GM18511 (cell line): ENCODE measurements around the gene ZSWIM8.
"Not testable (repeated sequence)": the region's sequence is repeated elsewhere in the genome, so short reads cannot be mapped to it uniquely, and the experiment has no call there.

ENCODE experiments used
- ATAC-seq: cut with Tn5 transposase; IDR thresholded peaks from one replicate; pipeline ENCODE4 v1.9.1; 2021; ENCODE audit warnings: mild to moderate bottlenecking, moderate library complexity; ENCODE audit not compliant: unreplicated experiment

ZSWIM8 gene

DNA sequence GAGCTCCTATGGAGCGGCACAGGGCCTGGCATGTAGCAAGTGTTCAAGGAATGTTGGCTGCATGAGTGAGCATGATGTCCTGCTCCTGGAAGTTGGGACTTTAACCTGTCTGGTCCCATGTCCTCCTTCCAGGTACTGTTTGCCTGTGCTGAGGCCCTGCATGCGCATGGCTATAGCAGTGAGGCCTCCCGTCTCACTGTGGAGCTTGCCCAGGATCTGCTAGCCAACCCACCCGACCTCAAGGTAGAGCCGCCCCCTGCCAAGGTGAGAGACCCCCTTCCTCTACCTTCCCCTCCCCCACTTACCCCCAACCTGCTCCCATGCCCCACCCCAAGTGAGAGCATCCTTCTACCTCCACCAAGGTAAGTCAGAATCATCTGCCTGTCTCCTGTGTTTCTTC lies 8.1 kb downstream of the ZSWIM8 start:
- ATAC-seq: no peak

DNA sequence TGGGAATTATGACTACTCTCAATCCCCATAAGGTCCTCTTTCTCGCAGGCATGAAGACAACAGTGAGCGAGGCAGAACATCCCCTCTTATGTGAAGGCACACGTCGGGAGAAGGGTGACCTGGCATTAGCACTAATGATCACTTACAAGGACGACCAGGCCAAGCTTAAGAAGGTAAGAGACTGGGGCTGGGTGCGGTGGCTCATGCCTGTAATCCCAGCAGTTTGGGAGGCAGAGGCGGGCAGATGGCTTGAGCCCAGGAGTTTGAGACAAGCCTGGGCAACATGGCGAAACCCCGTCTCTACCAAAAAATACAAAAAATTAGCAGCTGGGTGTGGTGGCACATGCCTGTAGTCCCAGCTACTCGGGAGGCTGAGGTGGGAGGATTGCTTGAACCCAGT lies 10.1 kb downstream of the ZSWIM8 start:
- ATAC-seq: not testable (repeated sequence)

DNA sequence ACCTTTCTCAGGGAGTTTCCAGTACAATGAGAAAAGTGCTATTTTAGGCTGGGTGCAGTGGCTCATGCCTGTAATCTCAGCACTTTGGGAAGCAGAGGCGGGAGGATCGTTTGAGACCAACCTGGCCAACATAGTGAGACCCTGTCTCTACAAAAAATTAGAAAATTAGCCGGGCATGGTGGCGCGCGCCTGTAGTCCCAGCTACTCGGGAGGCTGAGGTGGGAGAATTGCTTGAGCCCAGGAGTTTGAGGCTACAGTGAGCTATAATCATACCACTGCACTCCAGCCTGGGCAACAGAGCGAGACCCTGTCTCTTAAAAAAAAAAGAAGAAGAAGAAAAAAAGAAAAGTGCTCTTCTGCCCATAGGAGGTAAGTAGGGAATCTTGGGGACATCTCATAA lies 10.6 kb downstream of the ZSWIM8 start:
- not testable (repeated sequence) for ATAC-seq

DNA sequence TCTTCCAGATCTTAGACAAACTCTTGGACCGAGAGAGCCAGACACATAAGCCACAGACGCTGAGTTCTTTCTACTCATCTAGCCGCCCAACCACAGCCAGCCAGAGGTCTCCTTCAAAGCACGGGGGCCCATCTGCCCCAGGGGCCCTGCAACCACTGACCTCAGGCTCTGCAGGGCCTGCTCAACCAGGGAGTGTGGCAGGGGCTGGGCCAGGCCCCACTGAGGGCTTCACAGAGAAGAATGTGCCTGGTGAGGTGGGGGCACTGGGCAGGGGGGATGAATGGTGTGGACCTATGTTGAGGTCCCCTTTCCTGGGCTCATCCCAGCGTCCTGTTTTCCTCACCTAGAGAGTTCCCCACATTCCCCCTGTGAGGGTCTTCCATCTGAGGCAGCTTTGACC lies 11.4 kb downstream of the ZSWIM8 start:
- no peak for ATAC-seq

DNA sequence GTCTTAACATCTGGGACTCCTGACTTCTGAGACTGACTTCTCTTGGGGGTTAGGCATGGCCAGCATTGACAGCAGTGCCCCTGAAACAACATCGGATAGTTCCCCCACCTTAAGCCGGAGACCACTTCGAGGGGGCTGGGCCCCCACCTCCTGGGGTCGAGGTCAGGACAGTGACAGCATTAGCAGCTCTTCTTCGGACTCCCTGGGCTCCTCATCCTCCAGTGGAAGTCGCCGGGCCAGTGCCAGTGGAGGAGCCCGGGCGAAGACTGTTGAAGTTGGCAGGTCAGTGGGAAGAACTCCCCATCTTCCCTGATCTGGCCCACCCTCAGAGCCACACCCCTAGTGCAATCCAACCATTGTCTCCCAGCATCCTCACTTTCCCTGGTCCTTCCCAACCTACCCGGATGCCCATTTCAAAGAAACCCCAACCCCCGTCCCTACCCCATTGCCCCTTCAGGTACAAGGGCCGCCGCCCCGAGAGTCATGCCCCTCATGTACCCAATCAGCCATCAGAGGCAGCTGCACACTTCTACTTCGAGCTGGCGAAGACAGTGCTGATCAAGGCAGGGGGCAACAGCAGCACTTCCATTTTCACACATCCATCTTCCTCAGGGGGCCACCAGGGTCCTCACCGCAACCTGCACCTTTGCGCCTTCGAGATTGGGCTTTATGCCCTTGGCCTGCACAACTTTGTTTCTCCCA lies 12.1 kb downstream of the ZSWIM8 start:
- no peak for ATAC-seq

DNA sequence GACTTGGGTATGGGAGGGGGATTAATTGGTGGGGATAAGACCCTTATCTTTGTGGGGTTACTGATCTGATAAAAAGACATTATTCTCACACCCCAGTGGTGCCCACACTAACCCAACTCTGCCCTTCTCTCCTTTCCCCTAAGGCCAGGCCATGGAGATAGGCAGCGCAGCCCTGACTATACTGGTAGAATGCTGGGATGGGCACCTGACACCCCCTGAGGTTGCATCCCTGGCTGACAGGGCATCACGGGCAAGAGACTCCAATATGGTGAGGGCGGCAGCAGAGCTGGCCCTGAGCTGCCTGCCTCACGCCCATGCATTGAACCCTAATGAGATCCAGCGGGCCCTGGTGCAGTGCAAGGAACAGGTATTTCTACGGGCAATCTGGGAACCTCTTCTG lies 12.7 kb downstream of the ZSWIM8 start:
- ATAC-seq: no peak

DNA sequence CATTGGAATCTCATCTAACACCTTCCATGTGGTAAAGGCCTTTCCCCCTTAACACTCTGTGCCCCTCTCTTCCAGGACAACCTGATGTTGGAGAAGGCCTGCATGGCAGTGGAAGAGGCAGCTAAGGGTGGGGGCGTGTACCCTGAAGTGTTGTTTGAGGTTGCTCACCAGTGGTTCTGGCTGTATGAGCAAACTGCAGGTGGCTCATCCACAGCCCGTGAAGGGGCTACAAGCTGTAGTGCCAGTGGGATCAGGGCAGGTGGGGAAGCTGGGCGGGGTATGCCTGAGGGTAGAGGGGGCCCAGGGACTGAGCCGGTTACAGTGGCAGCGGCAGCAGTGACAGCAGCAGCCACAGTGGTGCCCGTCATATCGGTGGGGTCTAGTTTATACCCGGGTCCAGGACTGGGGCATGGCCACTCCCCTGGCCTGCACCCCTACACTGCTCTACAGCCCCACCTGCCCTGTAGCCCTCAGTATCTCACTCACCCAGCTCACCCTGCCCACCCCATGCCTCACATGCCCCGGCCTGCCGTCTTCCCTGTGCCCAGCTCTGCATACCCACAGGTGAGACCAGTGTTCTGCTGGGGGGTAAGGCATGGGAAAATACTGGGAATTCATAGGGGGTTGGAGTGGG lies 13.6 kb downstream of the ZSWIM8 start:
- no peak for ATAC-seq

DNA sequence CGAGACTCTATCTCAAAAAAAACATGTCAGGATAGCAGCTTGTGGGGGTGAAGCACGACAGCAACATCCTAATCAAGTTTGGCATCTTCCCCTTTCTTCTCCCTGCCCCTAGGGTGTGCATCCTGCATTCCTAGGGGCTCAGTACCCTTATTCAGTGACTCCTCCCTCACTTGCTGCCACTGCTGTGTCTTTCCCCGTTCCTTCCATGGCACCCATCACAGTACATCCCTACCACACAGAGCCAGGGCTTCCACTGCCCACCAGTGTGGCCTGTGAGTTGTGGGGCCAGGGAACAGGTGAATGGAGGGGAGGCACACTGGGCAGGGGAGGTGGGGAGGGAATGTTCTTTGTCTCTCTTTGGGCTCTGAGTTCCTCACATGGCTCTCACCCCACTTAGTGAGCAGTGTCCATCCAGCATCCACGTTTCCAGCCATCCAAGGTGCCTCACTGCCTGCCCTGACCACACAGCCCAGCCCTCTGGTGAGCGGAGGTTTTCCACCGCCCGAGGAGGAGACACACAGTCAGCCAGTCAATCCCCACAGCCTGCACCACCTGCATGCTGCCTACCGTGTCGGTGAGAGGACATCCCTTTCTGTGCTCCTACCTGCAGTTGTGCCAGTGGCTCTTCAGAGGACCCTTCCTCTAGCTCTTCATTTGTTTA lies 14.6 kb downstream of the ZSWIM8 start:
- ATAC-seq: no peak

DNA sequence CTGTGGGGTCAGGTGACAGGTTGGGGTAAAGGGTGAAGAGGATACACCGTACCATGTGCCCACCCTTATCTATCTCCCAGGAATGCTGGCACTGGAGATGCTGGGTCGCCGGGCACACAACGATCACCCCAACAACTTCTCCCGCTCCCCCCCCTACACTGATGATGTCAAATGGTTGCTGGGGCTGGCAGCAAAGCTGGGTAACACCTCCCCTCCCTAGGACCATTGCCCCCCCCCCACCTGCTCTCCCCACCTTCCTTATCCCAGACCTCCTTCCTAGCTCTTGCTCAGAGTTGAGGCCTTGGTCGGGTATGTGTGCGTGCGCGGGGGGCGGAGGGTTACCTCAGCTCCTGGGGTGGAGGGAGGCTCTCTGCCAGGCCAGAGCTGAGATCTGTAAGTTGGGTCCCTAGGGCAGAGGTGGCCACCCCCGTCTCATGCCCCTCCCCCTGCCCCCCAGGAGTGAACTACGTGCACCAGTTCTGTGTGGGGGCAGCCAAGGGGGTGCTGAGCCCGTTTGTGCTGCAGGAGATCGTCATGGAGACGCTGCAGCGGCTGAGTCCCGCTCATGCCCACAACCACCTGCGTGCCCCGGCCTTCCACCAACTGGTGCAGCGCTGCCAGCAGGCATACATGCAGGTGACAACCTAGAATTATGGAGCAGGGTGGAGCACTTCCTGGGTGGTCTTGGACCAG lies 15.3 kb downstream of the ZSWIM8 start:
- no peak for ATAC-seq

DNA sequence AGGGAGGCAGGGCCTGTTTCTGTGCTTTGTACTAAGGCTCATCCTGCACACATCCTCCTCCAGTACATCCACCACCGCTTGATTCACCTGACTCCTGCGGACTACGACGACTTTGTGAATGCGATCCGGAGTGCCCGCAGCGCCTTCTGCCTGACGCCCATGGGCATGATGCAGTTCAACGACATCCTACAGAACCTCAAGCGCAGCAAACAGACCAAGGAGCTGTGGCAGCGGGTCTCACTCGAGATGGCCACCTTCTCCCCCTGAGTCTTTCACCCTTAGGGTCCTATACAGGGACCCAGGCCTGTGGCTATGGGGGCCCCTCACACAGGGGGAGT lies 15.8 kb downstream of the ZSWIM8 start:
- no peak for ATAC-seq

DNA sequence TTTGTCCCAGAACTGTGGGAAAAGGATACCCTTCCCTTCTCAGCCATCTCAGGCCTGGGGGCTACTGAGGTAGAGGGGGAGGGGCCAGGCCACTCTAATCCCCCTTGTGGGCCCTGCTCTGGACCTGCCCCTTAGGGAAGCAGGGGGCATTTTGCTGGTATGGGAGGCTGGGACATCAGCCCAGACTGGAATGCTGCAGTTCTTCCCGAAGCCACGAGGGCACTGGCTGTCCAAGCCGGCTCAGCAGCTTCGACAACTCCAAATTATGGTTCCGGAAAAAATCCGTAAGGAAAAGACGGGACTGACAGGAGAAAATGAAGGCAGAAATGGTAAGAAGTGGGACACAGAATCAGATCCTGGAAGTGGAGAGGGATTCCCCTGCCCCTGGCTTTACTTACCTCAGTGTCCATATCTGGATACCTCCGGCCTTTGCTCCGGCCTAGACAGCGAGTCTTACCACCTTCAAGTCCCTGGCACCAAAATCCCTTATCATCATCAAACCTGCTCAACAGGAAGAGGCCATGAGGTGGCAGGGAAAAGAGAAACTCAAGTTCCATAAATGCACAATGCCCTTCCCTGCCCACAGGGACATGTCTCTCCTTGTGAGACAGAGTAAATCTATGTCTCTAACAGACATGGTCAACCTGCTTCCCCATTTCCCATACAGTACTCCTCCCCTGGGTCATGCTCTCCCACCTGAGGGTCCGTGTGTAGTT lies 17.0 kb downstream of the ZSWIM8 start:
- ATAC-seq: no peak

DNA sequence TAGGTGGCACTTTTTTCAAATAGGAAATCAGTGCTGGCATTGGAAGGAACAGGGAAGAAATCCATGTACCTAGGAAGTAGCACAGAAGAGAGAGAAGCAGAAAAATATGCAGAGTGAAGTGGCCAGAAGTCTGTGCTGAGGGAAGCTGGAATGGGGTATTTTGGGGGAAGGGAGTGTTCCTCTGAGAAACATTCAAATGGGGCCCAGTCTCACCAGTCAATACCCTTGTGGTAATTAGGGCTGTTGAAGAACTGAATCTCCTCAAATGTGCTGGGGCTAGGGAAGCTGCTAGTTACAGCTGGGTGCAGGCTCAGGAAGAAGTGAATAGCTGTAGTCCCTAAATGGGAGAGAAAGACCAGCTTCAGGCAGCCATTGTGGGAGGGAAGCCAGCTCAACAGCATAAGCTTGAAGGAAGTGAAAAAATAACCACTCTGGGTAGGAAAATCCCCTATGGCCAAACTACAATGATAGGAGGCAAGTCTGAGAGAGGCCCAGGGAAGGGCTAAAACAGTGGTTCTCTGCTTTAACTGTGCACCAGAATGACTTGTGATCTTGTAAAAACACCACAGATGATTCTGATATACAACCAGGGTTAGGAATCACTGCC lies 18.4 kb downstream of the ZSWIM8 start:
- ATAC-seq: peak; percentile 76

DNA sequence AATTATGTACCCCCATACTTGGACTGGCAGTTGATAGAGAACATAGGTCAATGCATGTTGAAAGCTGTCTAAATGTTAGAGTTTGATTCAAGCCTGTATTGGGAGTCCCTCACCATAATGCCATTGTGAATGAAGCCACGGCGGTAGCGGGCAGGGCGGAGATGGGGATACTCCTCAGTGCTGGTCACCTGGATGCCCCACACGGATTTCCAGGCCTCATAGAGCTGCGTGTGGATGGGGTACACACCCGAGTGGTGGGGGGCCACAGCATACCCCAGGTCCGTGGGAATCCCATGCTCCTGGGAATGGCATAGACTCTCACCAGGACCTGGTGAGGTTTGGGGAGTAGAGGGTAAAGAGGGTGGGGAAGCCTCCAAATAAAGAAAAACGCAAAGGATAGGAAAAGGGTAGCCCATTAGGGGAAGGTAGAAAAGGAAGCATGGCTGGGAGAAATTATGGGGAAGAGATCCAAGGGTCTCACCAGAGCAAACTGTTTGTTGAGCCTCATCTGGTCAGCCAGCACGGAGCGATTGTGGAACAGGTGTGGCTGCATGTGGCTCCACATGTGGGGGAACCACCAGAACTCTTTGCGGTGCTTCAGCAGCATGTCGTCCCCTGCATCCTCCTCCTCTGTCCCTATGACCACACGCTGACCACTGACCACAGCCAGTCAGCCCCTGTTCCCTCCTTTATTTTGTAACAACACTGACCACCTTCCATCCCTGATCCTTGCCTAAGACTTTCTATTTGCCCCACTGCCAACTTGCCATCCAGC lies 21.0 kb downstream of the ZSWIM8 start:
- ATAC-seq: no peak

DNA sequence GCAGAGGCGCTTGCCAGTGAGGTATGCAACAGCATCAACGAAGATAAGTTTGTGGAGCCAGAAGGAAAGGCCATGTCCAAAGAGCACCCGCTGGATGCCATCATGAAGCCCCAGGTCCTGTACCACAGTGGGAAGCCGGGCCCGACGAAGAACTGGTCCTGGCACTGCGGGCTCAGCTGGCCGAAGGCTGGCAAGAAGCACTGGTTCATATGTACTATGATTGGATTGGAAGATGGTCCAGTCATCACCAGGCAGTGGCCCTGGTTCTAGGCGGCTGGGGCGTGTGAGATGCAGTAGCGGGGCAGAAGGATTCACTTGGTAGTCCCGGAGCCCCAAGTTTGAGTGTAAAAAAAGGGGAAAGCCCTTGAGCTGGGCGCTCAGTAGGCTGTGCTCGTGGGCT lies 22.1 kb downstream of the ZSWIM8 start:
- no peak for ATAC-seq

DNA sequence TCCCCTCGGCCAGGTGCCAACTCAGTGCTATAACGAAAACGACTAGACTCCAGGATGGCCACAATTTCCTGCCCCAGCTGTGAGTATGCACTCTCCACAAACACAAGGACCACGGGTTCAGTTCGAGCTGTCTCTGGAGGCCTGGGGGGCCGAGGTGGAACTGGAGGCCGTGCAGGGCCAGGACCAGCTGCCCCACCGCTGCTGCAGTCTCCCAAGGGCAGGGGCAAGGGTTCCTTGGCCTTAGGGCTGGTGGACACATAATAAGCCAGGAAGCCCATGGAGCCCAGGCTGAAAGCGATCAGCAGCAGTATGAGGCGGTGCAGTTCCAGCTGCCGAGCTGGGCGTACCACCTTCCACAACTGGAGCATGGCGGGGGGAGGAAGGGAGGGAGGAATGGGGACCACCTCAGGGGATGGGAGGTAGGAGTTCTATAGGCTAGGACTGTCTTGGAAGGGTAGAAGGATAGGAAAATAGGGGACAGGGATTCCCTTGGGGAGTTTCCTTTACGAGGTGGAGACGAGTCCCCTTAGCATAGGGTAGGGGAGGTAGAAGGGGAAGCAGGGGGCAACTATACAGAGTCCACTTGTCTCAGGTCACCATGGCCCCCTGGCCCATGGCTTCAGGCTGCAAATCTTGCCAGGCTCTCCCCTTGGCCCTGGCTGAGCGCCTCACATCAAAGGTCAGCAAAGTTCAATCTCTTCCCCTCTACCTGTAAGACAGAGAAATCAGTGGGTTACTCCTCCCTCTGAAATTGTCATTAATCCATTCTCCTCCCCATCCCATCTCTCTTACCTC lies 22.8 kb downstream of the ZSWIM8 start:
- no peak for ATAC-seq

DNA sequence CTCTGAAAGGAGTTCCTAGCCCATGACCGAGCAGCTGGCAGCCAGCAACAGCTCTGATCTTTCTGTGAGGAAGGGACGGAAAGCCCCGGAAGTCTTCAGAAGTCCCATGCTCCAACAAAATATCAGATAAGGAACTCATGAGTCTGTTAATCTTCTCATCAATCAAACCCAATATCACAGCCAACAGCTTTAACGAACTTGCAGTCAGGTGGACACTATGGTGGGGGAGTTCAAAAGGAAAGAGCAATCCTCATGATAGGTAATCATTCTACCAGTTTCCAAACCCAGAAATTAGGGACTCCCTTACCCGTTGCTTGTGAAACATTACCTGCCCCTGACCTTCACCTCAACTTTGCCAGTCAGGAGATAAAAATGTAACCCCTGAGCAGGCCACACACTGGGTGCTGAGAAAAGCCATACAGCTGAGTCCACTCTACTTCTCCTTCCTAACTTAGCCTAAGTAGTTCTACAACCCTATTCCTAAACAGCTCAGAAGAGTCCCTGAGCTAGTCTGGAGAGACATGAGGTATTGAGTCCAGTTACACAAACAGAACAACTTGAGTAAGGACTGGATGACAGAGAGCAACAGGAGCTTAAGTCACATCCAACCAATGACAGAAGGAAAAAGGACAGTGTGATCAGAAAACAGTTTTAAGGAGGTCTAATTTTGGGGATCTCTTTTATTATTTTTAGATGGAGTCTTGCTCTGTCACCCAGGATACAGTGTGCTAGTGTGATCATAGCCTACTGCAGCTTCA lies 23.8 kb downstream of the ZSWIM8 start:
- ATAC-seq: no peak

DNA sequence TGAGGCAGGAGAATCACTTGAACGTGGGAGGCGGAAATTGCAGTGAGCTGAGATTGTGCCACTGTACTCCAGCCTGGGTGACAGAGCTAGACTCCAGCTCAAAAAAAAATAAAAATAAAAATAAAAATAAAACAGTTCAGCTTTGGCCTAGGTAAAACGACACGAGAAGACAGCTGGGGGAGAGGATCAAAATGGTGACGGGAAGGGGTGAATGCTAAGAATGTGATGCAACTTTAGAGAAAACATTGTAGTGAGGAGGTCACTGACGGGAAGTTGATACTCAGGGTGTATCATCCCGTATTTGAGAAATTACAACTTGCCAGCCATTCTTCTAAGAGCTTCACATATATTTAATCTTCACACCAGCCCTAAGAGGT lies 24.9 kb downstream of the ZSWIM8 start:
- no peak for ATAC-seq

DNA sequence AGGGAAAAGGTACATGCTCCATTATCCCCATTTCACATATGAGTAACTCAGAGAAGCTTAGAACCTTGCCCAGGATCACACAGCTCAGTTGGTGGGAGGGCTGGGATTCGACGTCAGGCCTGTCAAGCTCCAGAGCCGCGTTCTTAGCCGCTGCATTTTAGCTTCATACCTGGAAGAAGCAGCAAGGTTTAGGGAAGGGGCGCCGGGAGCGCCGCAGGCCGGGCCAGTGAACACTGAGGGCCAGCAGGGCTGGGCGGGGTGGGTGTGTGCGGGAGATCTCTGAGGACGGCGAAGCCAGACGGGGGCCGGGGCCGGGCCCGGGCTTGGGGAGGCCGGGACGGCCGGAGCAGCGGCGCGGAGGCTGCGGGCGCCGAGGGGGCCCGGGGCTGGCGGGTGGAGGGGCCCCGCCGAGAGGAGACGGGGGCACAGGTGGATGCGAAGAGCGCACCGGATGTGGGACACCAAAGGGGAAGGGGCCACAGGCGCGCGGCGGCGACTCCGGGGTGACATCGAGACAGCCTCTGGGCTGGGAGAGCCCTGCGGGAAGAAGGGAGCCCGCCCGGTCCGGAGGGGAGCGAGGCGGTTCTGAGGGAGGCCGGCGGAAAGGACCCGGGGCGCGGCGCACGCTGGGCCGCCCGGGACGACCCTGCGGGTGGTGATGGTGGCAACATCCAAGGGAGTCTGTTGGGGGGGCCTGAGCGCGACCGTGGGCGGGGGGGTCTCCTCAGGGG lies 25.5 kb downstream of the ZSWIM8 start:
- ATAC-seq: peak; percentile 45
